Measurements from ENCODE around the gene HELZ2.

The HELZ2 gene

DNA sequence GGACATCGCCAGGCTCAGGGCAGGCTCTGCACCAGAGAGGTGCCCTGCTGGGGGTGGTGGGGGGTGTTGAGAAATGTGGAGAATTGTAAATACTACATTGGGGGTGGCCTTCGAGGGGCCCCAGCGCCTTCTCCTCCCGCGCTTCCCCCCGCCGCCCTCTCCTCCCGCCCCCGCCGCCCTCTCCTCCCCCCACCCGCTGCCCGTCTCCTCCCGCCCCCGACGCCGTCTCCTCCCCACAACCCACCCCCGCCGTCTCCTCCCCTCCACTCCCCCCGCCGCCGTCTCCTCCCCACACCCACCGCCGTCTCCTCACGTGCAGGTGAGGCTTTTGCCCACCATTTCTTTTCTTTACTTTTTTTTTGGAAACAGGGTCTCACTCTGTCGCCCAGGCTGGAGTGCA lies 25.0 kb downstream of the HELZ2 start:
- Mint-ChIP-seq H3K4me3 (no peak overlapping the region), H3K36me3 (ENCODE audit: low read depth) (no peaks in the 10 kb centered on the region), H3K27ac (no peak overlapping the region), H3K4me1 (peaks cover 14% of the 10 kb centered on the region), H3K27me3 (ENCODE audit: low read depth, poor library complexity) (peaks cover 37% of the 10 kb centered on the region), H3K9me3 (no peaks in the 10 kb centered on the region)
- TF ChIP-seq, protein P1, sequence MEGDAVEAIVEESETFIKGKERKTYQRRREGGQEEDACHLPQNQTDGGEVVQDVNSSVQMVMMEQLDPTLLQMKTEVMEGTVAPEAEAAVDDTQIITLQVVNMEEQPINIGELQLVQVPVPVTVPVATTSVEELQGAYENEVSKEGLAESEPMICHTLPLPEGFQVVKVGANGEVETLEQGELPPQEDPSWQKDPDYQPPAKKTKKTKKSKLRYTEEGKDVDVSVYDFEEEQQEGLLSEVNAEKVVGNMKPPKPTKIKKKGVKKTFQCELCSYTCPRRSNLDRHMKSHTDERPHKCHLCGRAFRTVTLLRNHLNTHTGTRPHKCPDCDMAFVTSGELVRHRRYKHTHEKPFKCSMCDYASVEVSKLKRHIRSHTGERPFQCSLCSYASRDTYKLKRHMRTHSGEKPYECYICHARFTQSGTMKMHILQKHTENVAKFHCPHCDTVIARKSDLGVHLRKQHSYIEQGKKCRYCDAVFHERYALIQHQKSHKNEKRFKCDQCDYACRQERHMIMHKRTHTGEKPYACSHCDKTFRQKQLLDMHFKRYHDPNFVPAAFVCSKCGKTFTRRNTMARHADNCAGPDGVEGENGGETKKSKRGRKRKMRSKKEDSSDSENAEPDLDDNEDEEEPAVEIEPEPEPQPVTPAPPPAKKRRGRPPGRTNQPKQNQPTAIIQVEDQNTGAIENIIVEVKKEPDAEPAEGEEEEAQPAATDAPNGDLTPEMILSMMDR (IDR thresholded peaks at IDR 0.05) = no peak
- no peak for DNase-seq

DNA sequence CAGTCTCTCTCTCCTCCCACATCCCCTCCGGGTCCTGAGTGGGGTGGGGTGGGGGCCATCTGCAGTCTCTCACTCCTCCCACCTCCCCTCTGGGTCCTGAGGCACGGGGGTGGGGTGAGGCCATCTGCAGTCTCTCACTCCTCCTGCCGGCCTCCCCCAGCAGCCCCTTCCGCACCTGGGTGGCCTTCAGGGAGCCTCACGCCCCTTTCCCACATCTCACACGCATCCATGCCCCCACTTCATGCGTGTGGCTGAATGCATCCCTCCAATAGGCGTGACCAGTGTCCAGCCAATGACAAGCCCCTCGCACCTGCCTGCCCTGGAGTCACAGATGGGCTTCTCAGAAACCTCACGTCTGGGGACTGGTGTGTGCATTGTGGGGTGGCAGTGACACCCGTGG lies 25.5 kb downstream of the HELZ2 start:
- no peaks in the 10 kb centered on the region for H3K9me3 Mint-ChIP-seq
- peaks cover 14% of the 10 kb centered on the region for H3K4me1 Mint-ChIP-seq
- H3K4me3 Mint-ChIP-seq = no peak overlapping the region
- H3K36me3 Mint-ChIP-seq (ENCODE audit: low read depth) = no peaks in the 10 kb centered on the region
- DNase-seq = no peak
- H3K27me3 Mint-ChIP-seq (ENCODE audit: low read depth, poor library complexity) = peaks cover 38% of the 10 kb centered on the region
- TF ChIP-seq, protein P1 (IDR thresholded peaks at IDR 0.05) = no peak
- H3K27ac Mint-ChIP-seq = no peak overlapping the region

DNA sequence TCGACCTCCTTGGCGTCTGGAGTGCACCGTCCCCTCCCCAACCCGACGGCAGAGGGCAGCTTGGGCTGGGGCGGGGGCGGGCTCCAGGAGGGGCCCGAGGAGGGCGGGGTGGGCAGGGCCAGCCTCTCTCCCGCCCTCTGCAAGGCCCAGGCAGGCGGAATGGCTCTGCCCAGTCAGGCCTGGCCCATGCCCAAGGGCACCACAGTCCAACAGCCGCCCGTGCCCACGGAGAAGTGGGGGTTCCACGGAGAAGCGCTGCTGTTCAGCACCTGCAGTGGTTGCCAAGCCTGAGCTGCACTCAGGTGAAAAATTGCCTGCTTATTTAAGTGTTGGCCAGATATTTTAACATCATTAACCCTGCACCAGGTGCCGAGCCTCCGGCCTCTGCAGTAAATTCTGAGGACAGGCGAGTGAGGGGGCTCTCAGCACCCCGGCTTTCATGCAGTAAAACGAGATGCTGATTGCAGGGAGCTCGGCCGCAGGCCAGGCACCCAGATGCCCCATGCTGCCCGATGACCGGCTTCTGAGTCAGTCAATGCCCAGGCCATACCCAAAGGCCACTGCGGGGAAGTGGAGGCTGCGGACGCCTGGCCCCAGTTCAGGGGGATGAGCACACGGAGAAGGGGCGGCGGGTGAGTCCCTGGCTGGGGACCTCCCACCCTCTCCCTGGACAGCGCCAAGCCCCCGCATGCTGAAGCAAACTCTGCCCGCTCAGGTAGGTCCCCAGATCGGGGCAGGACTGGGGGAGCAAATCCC lies 26.1 kb downstream of the HELZ2 start, which contains the start of gene SRMS:
SRMS (minus strand) TSS at position 25 of the 756 bp plus-strand sequence. CDS start 286 bp downstream, outside the sequence.
- no peaks in the 10 kb centered on the region for H3K36me3 Mint-ChIP-seq (ENCODE audit: low read depth)
- H3K27me3 Mint-ChIP-seq (ENCODE audit: low read depth, poor library complexity) = peaks cover 38% of the 10 kb centered on the region
- H3K27ac Mint-ChIP-seq = no peak within 1 kb of the TSS
- TF ChIP-seq, protein P1 (IDR thresholded peaks at IDR 0.05) = no peak
- peaks cover 14% of the 10 kb centered on the region for H3K4me1 Mint-ChIP-seq
- no peaks in the 10 kb centered on the region for H3K9me3 Mint-ChIP-seq
- DNase-seq = no peak
- no peak within 1 kb of the TSS for H3K4me3 Mint-ChIP-seq

DNA sequence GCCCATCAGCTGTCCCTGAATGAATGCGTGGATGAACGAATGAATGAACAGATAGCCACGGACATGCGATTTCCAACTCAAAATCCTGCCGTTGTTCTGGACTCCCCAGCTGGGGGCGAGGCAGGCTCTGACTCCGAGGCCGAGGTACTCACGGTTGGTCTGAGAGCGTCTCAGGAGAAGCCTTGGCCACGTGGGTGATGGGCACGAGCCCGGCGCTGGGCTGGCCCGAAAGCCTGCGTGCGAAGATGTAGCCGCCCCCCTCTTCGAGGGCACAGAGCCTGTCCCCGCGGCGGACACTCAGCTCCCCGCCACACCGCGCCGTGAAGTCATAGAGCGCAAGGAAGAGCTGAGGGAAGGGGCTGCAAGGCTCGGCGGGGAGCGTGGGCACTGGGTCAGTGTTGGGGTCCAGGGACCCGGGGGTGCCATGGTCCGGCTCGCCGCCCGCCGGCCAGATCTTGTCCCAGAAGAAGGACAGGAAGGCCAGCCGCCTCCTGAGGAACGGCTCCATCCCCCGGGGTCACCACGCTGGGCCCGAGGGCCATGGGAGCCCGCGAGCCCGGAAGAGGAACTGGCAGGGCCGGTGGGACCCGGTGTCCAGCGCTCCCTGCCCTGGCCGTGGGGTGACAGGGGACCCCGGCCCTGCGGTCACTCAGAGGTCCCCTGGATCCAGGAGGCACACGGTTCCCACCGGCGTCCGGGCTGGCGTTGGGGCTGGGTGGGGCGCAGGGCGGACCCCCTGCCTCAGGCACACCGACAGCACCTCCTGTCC lies 26.9 kb downstream of the HELZ2 start:
- H3K4me3 Mint-ChIP-seq = no peak overlapping the region
- TF ChIP-seq, protein P1 (IDR thresholded peaks at IDR 0.05) = no peak
- H3K27ac Mint-ChIP-seq = no peak overlapping the region
- no peaks in the 10 kb centered on the region for H3K36me3 Mint-ChIP-seq (ENCODE audit: low read depth)
- no peak for DNase-seq
- no peaks in the 10 kb centered on the region for H3K9me3 Mint-ChIP-seq
- peaks cover 38% of the 10 kb centered on the region for H3K27me3 Mint-ChIP-seq (ENCODE audit: low read depth, poor library complexity)
- peaks cover 7% of the 10 kb centered on the region for H3K4me1 Mint-ChIP-seq

DNA sequence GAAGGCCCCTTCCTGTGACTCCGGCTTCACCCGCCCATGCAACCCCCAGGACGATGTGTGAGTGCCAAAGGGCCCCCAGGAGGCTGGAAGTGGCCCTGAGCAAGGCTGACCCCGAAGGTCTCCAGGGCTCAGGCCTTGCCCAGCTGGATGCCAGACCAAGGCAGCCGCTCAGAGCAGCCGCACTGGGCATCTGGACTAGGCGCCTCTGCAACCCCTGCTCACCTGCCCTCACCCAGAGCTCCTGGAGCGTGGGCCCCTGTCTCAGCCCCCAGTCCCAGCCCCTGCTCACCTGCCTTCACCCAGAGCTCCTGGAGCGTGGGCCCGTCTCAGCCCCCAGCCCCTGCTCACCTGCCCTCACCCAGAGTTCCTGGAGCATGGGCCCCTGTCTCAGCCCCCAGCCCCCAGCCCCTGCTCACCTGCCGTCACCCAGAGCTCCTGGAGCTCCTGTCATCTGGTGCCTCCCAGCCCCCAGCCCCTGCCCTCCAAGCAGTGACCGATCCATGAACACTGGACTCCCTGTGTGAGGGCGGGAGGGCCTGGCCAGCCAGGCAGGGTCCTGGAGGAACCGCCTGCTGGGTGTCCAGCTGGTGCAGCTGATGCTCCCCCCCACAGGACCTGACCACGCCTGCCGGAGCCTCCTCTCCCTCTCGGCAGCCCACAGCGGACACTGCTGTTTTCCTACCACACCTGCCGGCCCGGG lies 27.6 kb downstream of the HELZ2 start:
- TF ChIP-seq, protein P1 (IDR thresholded peaks at IDR 0.05) = no peak
- no peak for DNase-seq
- Mint-ChIP-seq H3K27me3 (ENCODE audit: low read depth, poor library complexity) (peaks cover 31% of the 10 kb centered on the region), H3K27ac (no peak overlapping the region), H3K9me3 (no peaks in the 10 kb centered on the region), H3K4me1 (peaks cover 7% of the 10 kb centered on the region), H3K36me3 (ENCODE audit: low read depth) (no peaks in the 10 kb centered on the region), H3K4me3 (no peak overlapping the region)
